HG02943 (cell line): ENCODE results near the gene CABP4.
"Not testable (repeated sequence)": the region's sequence is repeated elsewhere in the genome, so short reads cannot be mapped to it uniquely, and the experiment has no call there.

Source experiments
- ATAC-seq: cut with Tn5 transposase; IDR thresholded peaks from one replicate; pipeline ENCODE4 v1.9.1; 2021; ENCODE audit warnings: mild to moderate bottlenecking, low read depth, moderate library complexity; ENCODE audit not compliant: unreplicated experiment

The CABP4 gene

DNA sequence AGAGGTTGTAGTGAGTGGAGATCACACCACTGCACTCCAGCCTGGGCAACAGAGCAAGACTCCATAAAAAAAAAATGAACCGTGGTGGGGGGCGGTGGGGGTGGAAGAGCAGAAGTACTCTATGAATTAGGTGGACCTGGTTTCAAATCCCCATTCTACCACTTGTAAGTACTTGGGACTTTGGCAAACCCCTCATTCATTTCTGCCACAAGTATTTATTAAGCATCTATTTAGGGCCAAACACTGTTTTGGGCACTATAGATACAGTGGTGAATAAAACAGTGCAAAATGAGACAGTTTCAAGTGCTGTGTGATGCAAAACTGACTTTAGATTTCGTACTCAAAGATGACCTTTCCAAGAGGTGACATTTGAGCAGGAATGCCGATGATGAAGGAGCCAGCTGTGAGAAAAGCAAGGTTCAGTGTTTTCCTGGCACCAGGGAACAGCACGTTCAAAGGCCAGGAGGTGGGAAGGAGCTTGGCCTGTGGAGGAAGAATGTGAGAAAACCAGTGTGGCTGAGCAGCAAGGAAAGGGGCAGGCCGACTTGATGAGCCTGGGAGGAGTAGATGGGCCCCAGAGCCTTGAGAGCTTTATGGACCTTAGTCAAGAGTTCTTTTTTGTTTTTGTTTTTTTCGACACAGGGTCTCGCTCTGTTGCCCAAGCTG, 15.3 kb downstream of the CABP4 start:
- no peak for ATAC-seq

DNA sequence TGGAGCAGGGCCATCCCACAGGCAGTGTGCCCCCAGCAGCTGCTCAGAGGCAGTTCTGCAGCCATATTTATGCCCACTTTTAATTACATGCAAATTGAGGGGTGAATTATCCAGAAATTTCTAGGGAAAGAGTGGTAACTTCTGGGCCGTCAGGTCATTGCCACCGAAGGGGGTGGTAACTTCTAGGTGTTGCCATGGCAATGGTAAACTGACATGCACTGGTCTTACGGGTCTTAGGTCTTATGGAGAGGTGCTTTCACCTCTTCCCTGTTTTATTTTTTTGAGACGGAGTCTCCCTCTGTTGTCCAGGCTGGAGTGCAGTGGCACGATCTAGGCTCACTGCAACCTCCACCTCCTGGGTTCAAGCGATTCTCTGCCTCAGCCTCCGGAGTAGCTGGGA, 17.7 kb downstream of the CABP4 start:
- no peak for ATAC-seq

DNA sequence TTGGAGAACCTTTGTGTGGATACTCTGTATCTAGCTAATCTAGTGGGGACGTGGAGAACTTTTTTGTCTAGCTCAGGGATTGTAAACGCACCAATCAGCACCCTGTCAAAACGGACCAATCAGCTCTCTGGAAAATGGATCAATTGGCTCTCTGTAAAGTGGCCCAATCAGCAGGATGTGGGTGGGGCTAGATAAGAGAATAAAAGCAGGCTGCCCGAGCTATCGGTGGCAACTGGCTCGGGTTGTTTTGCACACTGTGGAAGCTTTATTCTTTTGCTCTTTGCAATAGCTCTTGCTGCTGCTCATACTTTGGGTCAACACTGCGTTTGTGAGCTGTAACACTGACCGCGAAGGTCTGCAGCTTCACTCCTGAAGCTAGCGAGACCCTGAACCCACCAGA, 21.5 kb downstream of the CABP4 start:
- ATAC-seq = not testable (repeated sequence)

DNA sequence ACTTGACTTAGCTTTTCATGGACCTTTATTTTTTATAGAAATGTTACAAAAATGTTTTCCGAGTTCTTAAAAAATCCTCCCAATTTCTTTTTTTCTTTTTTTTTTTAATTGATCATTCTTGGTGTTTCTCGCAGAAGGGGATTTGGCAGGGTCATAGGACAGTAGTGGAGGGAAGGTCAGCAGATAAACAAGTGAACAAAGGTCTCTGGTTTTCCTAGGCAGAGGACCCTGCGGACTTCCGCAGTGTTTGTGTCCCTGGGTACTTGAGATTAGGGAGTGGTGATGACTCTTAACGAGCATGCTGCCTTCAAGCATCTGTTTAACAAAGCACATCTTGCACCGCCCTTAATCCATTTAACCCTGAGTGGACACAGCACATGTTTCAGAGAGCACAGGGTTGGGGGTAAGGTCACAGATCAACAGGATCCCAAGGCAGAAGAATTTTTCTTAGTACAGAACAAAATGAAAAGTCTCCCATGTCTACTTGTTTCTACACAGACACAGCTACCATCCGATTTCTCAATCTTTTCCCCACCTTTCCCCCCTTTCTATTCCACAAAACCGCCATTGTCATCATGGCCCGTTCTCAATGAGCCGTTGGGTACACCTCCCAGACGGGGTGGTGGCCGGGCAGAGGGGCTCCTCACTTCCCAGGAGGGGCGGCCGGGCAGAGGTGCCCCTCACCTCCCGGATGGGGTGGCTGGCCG, 22.3 kb downstream of the CABP4 start:
- not testable (repeated sequence) for ATAC-seq

DNA sequence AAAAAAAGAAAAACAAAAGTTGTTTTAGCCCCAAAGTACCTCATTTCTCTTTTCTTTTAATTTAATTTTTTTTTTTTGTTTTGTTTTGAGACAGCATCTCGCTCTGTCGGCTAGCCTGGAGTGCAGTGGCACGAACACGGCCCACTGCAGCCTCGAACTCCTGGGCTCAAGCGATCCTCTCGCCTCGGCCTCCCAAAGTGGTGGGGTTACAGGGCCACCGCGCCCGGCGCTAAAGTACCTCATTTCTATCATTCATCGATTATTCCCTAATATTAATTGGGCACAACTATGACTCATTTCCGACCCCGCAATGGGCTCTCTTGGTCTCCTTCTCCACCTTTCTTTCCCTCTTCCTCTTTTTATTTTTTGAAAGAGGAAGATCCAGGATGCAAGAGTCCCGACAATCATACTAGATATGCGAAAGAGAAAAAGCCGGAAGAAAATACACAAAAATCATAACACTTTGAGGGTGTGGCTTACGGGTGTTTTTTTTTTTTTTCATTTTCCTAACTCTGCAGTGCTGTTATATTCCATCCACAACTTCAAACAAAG, 27.2 kb downstream of the CABP4 start:
- ATAC-seq = no peak

DNA sequence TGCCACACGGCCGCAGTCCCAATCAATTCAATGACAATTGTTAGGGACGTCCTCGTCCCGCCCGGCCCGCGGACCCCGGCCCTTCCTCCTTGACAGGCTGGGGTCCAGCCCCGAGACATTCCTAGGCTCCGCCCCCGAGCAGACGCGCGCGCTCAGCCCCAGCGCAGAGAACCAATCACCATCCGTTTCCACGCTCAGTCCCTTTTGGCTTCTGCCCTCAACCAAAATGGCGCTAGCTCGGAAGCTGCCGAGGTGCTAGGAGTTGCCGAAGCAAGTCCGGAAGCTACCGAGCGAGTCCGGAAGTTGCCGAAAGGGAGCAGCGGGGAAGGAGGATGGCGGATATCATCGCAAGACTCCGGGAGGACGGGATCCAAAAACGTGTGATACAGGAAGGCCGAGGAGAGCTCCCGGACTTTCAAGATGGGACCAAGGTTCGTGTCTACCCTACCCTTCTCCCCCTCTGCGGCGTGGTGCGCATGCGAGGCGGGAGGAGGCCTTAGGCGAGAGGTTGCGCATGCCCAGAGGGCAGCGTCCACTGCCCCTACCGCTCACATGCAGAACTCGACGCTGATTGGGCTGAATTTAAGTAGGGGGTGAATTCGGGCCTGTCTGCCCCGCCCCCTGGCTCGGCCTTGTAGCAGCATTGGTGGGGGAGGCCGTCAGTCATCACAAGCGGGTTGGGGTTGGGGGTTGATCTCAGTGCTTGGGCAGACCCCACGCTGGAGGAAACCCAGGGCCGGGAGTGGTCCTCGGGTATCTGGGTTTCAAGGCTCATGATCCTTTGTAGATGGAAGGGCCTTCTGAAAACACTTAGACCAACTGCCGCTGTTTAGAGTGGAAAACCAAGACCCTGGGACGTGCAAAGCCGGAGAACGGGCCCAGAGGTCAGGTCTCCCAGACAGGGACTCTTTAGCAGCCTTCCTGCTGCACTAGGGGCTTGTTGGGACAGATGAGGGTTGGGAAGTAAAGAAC, 28.0 kb downstream of the CABP4 start, which contains the start of gene AIP:
AIP (plus strand) TSS at position 200 of the 972 bp plus-strand sequence; CDS start at position 333, 133 bp downstream.
- peak; percentile 72 for ATAC-seq

DNA sequence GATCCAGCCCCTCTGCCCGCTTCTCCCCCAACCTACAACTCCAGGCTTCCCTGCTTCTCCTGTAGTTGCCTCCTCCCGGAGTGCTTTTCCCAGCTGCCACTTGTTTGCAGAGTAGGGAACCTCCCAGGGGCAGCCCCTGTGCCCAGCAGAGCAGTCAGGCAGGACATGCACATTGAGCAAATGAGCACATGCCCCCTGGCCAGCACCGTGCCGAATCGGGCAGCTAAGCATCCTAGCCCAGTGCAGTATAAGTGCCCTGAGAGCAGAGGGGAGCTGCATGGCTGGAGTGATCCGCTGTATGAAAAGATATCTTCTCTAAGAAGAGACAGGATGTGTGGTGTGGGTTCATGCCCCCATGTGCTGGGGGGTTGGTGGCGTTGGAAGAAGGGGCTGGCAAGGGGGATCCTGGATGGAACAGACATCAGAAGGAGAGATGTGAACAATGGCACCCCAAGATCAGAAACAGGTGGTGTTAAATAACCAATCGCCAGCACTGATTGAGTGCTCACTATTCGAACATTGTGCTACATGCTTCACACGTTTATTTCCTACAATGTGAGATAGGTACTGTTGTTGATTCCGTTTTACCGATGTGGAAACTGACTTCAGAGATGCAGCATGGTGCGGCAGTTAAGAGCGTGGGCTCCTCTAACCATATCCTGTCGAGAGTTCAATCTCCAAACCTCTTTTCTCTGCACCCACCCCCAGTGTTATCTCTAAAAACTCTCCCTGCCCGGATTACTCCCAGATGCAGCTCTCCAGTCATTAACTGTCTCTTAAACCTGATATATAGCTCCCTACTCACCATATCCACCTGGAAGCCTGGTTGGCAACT, 28.9 kb downstream of the CABP4 start:
- ATAC-seq = no peak

DNA sequence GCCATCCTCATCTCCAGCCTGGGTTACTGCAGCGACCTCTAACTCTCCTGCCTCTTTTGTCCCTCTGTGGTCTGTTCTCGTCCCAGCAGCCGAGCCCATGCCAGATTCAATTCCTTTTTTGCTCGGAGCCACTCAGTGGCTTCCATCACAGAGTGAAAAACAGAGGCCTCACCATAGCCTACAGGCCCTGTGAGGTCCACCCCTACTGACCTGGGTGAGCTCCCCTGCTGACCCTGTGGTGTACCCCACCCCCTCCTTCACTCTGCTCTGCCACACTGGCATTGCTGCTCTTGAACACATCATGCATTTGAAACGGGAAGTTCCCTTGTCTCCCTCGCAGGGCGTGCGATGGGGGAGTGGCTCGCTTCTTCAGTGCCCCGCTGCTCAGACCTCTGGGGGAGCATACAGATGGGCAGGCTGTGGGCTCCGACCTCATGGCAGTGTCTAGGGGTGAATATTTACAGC, 29.7 kb downstream of the CABP4 start:
- no peak for ATAC-seq

DNA sequence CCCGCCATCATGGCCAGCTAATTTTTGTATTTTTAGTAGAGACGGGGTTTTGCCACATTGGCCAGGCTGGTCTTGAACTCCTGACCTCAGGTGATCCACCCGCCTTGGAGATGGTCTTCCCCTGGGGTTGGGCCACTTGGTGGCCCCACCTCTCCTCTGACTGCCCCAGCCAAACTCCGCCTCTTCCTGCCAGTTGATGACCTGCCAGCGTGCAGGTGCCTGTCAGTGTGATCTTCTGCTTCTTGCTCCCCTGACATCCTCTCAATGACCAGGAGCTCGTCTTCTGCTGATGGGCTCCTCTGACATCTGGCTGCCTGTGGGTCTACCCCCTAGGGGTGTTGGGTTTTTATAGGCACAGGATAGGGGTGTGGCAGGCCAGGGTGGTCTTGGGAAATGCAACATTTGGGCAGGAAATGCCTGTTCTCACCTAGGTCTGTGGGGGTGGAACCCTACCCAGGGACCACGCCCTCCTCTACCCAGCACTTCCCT, 30.8 kb downstream of the CABP4 start:
- ATAC-seq = not testable (repeated sequence)

DNA sequence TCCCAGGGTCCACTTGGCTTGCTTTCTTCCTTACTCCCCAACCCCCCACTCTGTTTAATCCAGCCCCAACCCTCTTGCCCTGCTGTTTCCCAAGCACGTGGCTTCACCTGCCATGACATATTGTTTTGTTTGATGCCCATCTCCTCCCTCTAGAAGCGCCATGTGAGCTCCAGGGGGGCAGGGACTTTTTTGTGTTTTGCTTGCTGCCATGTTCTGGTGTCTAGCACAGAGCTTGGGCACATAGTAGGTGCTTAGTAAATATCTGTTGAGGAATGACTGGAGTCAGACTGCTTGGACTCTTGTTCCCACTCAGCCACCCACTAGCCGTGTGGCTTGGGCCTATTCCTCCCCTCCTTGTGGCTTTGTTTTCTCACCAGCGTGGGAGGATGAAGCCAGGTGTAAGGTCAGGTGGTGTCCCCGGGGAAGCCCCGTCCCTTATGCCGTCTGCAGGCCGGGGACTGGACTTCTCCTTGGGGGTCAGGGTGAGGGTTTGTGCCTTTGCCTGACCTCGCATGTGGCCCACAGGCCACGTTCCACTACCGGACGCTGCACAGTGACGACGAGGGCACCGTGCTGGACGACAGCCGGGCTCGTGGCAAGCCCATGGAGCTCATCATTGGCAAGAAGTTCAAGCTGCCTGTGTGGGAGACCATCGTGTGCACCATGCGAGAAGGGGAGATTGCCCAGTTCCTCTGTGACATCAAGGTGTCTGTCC, 31.5 kb downstream of the CABP4 start:
- ATAC-seq = no peak

DNA sequence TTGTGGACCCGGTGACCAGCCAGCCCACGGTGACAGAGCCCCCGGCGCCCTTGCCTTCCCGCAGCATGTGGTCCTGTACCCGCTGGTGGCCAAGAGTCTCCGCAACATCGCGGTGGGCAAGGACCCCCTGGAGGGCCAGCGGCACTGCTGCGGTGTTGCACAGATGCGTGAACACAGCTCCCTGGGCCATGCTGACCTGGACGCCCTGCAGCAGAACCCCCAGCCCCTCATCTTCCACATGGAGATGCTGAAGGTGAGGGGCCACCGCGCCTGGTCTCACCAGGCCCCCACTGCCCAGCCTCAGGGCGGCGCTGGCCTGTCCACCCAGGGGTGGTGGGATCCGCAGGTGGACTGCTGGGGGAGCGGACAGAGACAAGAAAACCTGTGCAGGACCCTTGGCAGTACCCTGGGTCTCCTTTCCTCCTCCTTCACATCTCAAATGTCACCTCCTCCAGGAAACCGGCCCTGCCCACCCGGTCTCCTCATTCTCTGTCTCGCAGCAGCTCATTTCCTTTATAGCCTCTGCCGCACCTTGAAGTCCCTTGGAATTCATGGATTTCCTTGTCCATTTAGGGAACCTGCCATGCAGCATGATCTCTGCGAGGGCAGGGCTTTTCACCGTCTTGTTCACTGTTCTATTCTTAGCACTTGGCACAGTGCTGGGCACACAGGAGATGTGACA, 34.2 kb downstream of the CABP4 start:
- no peak for ATAC-seq

DNA sequence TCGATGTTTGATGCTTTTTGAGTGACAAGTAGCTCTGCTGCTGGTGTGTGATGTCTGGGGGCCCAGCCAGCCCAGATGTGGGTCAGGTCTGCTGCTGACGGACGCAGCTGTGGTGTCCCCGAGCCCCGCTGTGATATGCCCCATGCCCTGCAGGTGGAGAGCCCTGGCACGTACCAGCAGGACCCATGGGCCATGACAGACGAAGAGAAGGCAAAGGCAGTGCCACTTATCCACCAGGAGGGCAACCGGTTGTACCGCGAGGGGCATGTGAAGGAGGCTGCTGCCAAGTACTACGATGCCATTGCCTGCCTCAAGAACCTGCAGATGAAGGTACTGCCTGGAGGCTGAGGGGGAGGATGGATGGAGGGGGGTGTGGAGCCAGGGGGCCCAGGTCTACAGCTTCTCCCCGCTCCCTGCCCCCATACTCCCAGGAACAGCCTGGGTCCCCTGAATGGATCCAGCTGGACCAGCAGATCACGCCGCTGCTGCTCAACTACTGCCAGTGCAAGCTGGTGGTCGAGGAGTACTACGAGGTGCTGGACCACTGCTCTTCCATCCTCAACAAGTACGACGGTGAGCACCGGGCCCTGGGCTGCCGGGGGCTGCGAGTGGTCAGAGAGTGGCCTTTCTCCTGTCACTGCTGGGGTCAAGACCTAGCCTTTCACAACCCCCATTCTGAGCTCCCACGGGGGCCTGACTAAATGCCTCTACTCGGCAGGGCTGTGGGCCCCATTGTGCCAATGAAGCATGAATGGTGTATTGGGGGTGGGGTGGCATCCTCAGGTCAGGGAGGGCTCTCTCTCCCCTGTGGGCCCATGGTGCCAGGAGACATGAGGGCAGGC, 35.0 kb downstream of the CABP4 start:
- no peak for ATAC-seq

DNA sequence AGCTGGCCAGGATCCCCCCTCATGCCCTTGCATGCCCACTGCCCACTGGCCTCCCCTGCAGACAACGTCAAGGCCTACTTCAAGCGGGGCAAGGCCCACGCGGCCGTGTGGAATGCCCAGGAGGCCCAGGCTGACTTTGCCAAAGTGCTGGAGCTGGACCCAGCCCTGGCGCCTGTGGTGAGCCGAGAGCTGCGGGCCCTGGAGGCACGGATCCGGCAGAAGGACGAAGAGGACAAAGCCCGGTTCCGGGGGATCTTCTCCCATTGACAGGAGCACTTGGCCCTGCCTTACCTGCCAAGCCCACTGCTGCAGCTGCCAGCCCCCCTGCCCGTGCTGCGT, 35.5 kb downstream of the CABP4 start:
- ATAC-seq = no peak

DNA sequence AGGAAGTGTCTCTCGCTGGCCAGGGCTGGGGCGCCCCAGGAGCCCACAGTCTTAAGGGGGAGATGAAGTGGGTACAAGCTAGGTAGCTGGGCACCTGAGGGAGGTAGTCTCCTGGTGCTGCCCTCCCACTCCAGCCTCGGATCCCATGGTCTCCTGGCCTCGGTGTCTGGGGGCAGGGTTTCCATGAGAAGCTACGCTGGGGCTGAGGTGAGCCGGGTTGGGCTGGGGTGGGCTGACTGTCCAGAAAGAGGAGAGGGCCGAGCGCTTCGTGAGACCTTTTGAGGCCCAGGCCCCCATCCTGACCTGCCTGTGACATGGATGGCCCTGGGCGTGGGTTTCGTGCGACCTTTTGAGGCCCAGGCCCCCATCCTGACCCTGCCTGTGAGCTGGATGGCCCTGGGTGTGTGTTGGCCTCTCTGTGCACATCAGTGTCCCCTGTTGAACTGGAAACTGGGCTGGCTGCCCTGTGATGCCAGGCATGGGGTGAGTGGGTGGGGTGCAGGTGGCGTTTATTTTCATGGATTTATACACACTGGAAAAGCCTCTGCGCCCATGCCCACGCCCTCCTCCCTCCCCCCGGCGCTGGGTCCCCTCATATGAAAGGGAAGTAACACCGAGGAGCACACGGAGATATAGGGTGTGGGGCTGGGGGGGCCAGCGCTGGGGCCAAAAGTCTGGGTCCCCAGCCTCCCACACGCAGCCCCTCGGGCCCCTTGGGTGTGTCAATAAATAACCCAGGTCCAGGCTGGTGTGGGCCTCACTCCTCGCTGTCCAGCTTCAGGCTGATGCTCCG, 36.3 kb downstream of the CABP4 start:
- no peak for ATAC-seq

DNA sequence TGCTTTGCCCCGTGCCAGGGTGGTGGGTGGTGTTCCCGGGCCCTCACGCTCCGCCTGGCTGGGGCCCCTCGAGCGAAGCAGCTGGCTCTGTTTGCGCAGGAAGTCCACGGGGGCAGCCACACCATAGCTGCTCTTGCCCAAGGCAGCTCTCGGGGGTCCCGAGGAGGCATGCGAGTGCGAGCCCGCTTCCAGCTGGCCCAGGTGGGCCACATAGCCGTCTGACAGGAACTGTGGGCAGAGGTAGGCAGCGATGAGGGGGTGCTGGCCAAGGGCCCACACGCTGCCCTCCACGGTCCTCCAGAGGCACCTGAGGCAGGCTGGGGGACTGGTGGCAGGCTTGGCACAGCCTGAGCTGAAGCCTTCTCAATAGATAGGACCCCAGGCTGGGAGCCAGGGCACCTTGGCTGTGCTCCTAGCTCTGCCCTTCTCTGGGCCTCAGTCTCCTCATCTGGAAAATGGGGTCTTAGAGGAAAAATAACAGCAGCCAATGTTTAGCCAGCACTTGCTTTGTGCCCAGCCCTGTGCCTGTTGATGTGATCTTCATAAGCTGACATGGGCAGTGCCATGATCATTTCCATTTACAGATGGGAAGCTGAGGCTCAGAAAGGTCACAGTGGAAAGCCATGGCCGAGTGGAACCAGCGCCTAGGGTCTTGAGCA, 37.0 kb downstream of the CABP4 start:
- ATAC-seq = no peak

DNA sequence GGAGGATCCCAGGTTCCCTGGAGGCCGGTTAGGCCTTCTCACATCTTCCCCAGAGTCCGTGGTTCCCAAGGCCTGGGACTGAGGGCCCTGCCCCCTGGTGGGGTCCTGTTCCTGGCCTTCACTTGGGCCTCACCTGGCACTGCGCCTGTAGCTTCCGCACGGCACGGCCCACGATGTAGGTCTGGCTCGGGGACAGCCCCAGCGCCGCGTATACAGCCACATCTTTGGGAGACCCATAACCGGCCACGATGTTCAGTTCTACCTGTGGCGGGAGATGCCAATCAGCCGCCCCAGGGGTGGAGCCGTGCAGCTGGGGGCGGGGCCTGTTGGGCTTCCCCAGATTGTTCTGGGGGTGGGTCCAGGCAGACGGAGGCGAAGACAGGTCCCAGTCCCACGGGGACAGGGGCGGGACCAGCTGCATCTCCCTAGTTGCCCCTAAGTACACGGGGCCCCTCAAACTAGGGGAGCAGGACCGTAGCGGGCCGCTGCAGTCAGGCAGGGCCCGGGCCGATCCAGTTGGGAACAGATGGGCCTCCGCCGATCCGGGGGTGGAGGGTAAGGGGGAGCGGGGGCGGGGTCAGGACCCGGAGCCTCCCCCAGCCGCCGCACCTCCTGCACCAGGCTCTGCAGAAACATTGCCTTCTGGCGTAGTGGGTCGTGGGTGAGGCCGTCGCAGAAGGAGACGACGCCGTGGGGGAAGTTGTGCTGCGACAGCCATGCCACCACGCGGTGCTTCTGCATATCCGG, 37.8 kb downstream of the CABP4 start:
- no peak for ATAC-seq
